Measurements from ENCODE around the gene BTBD1.

DNA sequence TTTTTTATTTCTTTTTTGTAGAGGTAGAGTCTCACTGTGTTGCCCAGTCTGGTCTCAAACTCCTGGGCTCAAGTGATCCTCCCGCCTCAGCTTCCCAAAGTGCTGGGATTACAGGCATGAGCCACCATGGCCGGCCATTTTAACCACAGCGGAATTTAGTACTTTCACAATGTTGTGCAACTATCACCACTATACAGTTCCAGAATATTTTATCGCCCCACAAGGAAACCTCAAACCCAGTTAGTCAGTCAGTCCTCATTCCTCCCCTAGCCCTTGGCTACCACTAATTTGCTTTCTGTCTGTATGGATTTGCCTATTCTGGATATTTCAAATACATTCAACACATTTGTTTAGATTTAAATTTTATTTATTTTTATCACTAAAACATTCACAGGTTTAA is 99.0 kb downstream of the BTBD1 start:
- TF ChIP-seq POLR2A (IDR thresholded peaks at IDR 0.05), result no peak
- TF ChIP-seq, protein P1, sequence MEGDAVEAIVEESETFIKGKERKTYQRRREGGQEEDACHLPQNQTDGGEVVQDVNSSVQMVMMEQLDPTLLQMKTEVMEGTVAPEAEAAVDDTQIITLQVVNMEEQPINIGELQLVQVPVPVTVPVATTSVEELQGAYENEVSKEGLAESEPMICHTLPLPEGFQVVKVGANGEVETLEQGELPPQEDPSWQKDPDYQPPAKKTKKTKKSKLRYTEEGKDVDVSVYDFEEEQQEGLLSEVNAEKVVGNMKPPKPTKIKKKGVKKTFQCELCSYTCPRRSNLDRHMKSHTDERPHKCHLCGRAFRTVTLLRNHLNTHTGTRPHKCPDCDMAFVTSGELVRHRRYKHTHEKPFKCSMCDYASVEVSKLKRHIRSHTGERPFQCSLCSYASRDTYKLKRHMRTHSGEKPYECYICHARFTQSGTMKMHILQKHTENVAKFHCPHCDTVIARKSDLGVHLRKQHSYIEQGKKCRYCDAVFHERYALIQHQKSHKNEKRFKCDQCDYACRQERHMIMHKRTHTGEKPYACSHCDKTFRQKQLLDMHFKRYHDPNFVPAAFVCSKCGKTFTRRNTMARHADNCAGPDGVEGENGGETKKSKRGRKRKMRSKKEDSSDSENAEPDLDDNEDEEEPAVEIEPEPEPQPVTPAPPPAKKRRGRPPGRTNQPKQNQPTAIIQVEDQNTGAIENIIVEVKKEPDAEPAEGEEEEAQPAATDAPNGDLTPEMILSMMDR (IDR thresholded peaks at IDR 0.05), result no peak
